Measurements from ENCODE around the gene SLC39A11.
A peak's percentile ranks its signal among the peaks of the same experiment; 100 is the strongest.
"Not testable (repeated sequence)": the region's sequence is repeated elsewhere in the genome, so short reads cannot be mapped to it uniquely, and the experiment has no call there.

The SLC39A11 gene

GRCh38 chr17:72732893-72733618, 359.4 kb downstream of the SLC39A11 start:
- no peak for DNase-seq

GRCh38 chr17:72730077-72730476, 362.4 kb downstream of the SLC39A11 start:
- no peak for DNase-seq

DNA sequence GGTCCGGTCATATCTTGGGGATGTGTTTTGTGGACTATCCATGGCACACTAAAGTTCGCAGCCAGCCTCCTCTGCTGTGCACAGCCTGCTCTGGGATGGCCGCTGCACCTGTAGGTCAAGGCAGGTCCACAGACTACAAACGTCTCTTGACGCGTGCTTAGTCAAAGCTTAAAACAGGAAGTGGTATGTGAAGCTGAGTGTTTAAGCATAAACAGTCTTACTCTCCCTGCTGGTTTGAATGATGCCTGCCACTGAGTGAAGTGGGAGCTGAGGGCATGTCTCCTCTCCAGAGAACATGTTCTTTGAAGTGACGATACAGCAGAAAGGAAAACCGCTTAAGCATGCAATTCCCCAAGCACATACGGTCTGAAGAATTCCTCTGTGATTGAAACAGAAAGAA, 365.6 kb downstream of the SLC39A11 start:
- no peak for DNase-seq

GRCh38 chr17:72725433-72726068, 366.9 kb downstream of the SLC39A11 start:
- DNase-seq: peak; percentile 47

GRCh38 chr17:72724267-72724666, 368.2 kb downstream of the SLC39A11 start:
- no peak for DNase-seq

- DNase-seq: no peak
These were observed 368.8 kb downstream of the SLC39A11 start for GRCh38 chr17:72723711-72724110.

GRCh38 chr17:72720494-72720825, 372.0 kb downstream of the SLC39A11 start:
- DNase-seq: no peak

DNA sequence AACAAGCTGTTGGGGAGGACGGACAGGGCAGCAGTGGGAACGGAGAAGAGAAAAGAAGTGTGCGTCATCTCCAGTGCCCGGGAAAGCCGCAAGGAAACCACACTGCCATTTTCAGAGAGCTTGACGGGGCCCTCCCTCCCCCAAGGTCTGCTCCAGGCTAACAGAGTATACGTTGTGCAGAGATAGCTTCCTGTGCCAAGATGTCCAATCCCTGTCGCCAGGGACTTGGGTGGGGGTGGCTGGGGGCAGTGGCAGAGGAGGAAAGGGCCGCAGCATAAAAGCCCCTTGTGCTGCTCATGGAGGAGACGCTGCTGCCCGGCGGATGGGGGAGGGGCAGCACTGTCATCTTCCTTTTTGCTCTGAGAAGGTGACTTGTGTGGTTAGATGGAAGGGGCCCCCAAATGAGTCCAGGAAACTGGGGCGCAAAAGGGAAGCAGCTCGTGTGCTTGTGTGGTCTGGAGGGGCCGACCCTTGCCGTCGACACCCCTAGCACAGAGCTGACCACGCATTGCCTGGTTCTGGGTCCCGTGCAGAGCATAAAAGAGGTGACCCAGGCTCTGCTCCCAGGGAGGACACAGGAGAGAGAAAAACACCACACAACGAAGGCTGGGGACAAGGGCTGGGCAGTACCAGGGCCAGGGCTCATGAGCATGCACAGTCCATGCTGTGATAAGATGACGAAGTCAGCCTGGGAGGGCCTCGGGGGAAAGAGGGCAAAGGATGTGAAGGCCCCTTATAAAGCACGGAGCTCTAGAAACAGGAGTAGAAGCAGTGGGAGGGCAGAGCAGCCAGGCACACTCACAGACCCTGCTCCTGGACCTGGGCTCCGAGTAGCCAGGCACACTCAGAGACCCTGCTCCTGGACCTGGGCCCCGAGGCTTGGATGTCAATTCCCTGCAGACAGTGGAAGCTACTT, 372.7 kb downstream of the SLC39A11 start:
- DNase-seq: peak; percentile 23

DNA sequence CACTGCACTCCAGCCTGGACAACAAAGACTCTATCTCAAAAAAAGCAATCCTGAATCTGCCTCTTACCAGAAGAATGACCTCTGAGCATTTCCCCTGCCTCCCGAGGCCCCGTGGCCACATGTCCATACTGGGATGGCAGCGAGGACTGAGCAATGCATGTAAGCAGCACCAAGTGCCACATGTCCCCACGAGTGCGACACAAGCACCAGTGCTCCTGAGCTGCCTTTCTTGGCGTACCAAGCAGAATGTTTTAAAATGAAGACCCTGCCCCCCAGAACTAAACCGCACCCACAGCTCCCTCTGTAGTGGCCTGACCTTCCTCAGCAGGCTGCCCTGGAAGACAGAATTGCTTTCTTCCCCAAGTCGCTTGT, 373.3 kb downstream of the SLC39A11 start:
- DNase-seq: no peak

DNA sequence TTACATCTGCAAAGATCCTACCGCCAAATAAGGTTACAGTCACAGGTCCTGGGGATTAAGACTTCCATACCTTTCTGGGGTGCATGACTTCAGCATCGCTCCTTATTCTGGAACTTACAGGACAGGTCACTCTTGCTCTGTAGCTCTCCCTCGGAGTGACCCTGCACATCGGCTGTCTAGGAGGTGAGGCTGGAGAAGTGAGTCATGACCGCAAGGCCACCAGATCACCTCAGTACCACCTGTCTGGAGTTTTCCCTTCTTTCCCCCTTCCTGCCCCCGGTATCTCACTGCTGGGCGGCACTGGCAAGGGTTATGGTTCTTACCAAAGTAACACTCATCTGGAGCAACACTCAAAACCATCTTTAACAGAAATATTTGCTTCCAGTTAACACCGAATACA, 374.8 kb downstream of the SLC39A11 start:
- DNase-seq: no peak

- no peak for DNase-seq
These were observed 375.2 kb downstream of the SLC39A11 start for GRCh38 chr17:72717276-72717675.

GRCh38 chr17:72715906-72716572, 376.4 kb downstream of the SLC39A11 start:
- DNase-seq: no peak

DNA sequence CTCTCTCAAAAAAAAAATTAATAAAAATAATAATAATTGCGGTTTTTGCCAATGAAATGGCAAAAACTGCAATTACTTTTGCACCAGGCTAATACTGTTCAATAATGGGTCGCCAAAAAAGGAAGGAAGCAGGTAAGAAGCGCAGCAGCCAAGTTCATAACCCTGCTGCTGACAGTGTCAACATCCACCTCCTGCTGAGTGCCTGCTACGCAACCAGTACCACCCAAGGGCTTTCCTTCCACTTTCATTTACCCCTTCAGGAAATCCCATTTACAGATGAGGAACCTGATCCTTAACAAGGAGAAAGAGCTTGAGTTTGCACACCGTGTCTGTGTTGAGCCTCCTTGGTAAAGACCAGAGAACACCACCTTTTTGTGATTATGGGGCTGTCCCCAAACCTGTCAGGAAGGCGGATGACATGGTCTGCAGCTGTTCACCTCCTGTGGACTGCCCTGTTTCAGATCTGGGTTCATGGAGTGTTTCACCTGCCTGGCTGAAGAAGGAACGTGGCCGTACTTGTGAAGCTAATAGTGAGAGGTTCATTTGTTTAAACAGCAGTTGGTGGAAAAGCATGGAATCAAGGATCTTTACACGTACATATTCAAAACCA, 378.0 kb downstream of the SLC39A11 start:
- DNase-seq: no peak

DNA sequence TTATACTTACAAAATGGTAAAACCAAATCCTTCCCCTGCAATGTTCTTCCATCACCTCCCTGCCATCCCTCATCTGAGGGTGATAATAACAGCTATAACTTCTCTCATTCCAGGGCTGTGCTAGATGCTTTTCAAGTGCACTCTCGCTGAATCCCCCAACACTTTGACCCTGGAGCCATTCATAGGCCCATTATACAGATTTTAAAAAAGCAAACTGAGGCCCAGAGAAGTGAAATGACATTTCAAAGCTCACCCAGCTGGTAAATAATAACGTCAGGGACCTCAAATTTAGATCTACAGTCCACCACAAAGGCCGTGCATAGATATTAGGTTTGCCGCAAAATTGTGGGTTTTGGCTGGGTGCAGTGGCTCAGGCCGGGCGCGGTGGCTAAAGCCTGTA, 378.8 kb downstream of the SLC39A11 start:
- DNase-seq: no peak

DNA sequence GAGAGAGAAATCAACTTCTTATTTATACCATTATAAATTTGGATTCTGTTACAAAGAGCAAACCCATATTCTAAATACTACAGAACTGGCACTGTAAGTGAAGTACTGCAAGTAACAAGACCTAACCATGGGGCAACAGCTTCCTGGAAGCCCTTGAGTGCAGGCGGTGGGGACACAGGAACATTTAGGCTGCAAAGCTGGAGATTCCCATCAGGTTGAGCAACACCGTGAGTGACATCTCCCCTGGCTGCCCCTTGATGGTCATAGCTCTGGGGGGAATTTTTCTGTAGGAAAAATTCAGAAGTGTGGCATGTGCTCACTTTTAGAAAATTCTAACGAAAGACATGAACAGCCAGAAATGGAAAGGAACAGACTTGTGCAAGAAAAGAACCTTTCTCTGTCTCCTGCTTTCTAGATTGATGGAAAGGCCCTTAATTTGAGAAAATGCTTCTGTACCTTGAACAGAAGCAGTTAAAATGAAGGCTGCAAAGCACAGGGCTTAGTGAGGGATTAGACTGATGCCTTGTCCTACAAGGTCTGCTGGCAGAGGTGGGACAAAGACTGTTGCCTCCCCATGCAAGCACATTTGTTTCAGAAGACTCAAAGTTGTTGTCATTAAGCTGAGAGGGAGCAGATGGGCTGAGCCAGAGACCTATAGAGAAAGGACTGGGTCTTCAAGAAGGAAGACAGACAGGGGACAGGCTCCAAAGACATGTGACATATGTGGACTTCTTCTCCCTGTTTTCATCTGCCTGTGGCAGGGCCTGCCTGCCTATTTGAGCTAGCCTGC, 380.8 kb downstream of the SLC39A11 start:
- DNase-seq: no peak

GRCh38 chr17:72710834-72711233, 381.7 kb downstream of the SLC39A11 start:
- DNase-seq: no peak

DNA sequence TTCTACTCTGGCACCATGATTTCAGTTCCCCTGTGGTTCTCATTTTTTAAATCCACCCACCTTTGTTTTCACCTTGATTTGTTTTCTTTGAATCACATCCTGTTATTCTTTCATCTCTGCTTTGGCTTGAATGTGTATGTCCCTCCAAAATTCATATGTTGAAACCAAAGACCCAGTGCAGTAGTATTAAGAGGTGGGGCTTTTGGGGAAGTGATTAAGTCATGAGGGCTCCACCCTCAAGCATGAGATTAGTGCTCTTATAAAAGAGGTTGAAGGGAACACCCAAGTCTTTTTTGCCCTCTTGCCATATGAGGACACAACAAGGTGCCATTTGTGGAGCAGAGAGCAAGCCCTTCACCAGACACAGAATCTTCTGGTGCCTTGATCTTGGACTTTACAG, 382.3 kb downstream of the SLC39A11 start:
- DNase-seq: no peak

DNA sequence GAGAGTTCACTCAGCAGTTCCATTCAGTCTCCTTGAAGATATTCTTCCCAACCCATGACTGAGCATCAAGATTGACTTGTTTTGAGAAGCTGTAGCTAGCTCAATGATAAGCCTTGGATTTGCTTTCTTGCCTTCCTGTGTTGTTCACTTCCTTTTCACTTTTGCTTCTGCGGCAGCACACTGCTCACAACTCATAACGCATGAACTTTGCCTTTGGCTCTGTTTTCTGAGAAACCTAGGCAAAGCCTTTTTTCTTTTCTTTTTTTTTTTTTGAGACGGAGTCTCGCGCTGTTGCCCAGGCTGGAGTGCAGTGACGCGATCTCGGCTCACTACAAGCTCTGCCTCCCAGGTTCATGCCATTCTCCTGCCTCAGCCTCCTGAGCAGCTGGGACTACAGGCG, 383.8 kb downstream of the SLC39A11 start:
- not testable (repeated sequence) for DNase-seq

DNA sequence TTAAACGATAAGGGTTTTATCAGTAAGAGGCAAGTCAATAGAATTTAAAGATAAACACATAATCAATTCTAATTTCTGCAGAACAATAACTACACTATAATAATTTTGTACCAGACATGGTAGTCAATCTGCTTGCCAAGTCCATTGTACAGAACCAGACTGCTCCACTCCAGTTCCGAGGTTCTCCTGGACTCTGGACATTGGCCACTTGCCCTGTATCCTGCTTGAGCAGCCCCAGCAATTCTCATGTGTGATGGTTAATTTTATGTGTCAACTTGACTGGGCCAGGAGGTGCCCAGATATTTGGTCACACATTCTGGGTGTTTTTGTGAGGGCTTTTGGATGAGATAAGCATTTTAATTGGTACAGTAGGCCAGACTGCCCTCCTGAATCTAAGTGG, 384.6 kb downstream of the SLC39A11 start:
- DNase-seq: no peak

GRCh38 chr17:72706396-72706981, 386.0 kb downstream of the SLC39A11 start:
- no peak for DNase-seq

GRCh38 chr17:72705905-72706395, 386.5 kb downstream of the SLC39A11 start:
- DNase-seq: no peak
